Lower lobe of right lung (tissue), 2 donors: ENCODE measurements around the gene ACTL8. TPM values are rescaled to one million over a fixed set of nuclear protein-coding genes. Genes with fewer than 3 reads are reported as not detected.

ENCODE experiments used
- ATAC-seq, 2 donors: fragments of 200-7000 bp; cut with Tn5 transposase; one replicate each; pipeline ENCODE4 v1.9.1; 2020 to 2022; ENCODE audit warnings: mild to moderate bottlenecking in 2 of 2, moderate library complexity in 2 of 2
- DNase-seq: peaks from one replicate; pipeline ENCODE4 v3.0.0-alpha.2; 2020
- H3K27ac ChIP-seq: fragments of 200-600 bp; one replicate; pipeline ENCODE4 v1.8.0; 2022
- H3K27me3 ChIP-seq: fragments of 200-600 bp; one replicate; pipeline ENCODE4 v1.8.0; 2022; ENCODE audit warnings: low read depth
- H3K36me3 ChIP-seq: fragments of 200-600 bp; one replicate; pipeline ENCODE4 v1.8.0; 2022; ENCODE audit warnings: mild to moderate bottlenecking
- H3K4me1 ChIP-seq: fragments of 200-600 bp; one replicate; pipeline ENCODE4 v1.8.0; 2022
- H3K4me3 ChIP-seq: fragments of 200-600 bp; one replicate; pipeline ENCODE4 v1.8.0; 2022; ENCODE audit warnings: mild to moderate bottlenecking
- H3K9me3 ChIP-seq: fragments of 200-600 bp; one replicate; pipeline ENCODE4 v1.8.0; 2022
- intact Hi-C: fragments of 100-400 bp; cut with DNase I; formaldehyde crosslinking; loops from one replicate; pipeline ENCODE4 v1.11.0; 2022
- long read RNA-seq: library from polyadenylated mRNA; unstranded; transcript quantifications from one replicate; pipeline ENCODE4 v2.0.0, GENCODE V29; 2021
- total RNA-seq: library from RNA; stranded (reverse); fragmentation: NEBNext Ultra II Directional; extraction: Animal tissue kit (Norgen Biotek cat#: 25700); gene quantifications from one replicate; pipeline ENCODE4 v1.2.1, GENCODE V29; 2021
- TF ChIP-seq, protein P1 (sequence below): fragments of 200-600 bp; IDR thresholded peaks from one replicate; pipeline ENCODE4 v1.8.0; 2022; ENCODE audit warnings: antibody characterized with exemption, mild to moderate bottlenecking
- donor health status: DM: no; HTN: yes; CAD: no; lungs with severe emphysema.

ACTL8 gene, protein sequence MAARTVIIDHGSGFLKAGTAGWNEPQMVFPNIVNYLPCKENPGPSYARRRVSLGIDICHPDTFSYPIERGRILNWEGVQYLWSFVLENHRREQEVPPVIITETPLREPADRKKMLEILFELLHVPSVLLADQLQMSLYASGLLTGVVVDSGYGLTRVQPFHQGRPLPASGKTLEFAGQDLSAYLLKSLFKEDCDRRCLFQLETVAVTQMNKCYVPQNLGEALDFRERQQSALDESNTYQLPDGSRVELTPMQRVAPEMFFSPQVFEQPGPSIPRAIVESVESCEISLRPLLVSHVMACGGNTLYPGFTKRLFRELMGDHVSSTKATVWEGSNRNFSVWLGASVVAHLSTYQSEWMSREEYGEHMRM
- not detected for total RNA-seq
- long read RNA-seq: 0 reads

DNA sequence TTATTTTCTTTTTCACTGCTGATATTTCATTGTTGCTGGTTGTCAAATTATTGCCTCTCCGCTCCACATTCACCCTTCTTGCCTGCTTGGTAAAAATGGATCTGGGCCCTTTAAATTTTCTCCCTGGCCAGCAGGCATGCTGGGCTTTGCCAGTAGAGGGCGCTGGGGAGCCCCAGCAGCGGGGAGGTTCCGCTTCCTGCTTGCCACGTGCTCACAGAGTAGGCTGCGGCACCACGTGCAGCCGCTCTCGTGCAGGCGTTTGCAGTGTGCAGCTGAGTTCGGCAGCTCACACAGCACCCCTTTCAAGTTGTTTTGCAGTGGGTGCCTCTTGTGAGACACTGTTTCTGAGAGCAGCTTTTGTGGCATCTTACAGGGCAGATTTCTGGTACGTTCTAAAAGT lies at the start of gene ACTL8:
Gene ACTL8 (plus strand): TSS at position 214 of the 400 bp plus-strand sequence. CDS start 67,676 bp downstream, outside the sequence.
- ATAC-seq (no peak), DNase-seq (peak; percentile 24)
- Histone ChIP-seq H3K36me3 (no peaks in the 10 kb centered on the region), H3K9me3 (peaks cover 42% of the 10 kb centered on the region), H3K27ac (no peak within 1 kb of the TSS), H3K27me3 (no peaks in the 10 kb centered on the region), H3K4me3 (no peak within 1 kb of the TSS), H3K4me1 (no peaks in the 10 kb centered on the region)
- TF ChIP-seq, protein P1, sequence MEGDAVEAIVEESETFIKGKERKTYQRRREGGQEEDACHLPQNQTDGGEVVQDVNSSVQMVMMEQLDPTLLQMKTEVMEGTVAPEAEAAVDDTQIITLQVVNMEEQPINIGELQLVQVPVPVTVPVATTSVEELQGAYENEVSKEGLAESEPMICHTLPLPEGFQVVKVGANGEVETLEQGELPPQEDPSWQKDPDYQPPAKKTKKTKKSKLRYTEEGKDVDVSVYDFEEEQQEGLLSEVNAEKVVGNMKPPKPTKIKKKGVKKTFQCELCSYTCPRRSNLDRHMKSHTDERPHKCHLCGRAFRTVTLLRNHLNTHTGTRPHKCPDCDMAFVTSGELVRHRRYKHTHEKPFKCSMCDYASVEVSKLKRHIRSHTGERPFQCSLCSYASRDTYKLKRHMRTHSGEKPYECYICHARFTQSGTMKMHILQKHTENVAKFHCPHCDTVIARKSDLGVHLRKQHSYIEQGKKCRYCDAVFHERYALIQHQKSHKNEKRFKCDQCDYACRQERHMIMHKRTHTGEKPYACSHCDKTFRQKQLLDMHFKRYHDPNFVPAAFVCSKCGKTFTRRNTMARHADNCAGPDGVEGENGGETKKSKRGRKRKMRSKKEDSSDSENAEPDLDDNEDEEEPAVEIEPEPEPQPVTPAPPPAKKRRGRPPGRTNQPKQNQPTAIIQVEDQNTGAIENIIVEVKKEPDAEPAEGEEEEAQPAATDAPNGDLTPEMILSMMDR: peak; percentile 14
- intact Hi-C loops: no loop called here

DNA sequence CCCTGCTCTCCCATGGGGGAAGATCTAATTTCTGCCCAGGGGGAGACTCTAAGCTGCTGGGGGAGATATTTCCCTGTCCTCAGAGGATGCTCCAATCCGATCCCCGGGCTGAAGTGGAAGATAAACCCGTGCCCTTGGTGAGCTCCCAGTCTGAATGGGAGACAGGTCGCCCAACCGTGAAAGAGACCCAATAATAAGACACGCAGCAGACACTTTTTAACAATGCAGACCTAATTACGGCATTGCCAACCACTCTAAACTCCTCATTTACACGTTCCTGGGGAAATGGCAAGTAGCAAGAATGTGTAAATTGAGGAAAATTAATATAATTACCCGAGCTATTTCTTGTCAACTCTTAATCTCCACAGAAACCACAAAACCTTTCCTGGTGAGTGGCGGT lies 48.7 kb upstream of the ACTL8 start:
- no peaks in the 10 kb centered on the region for H3K9me3 ChIP-seq
- H3K27ac ChIP-seq: no peak overlapping the region
- ATAC-seq (no peak), DNase-seq (no peak)
- no peaks in the 10 kb centered on the region for H3K36me3 ChIP-seq
- no peaks in the 10 kb centered on the region for H3K27me3 ChIP-seq
- intact Hi-C loops: no loop called here
- H3K4me3 ChIP-seq: no peak overlapping the region
- TF ChIP-seq, protein P1: no peak
- H3K4me1 ChIP-seq: no peaks in the 10 kb centered on the region

DNA sequence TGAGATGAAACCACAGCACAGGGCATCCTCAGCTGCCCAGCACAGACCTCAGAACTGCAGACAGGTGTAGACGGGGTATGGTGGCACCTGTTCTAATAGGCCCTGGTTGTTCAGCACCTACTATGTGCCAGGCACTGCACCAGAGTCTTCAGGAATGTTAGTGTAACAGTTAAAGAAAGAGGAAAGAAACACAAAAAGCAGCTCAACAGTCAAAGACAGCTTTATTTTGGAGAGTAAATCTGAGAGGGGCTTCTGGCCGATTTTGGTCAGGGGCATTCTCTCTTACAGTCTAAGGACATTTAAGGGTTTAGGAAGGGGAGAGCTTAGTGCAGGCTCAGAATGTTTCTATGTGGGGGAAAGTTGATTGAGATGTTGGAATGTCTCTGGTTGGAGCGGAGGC lies 45.2 kb upstream of the ACTL8 start:
- ATAC-seq (no peak), DNase-seq (no peak)
- no peaks in the 10 kb centered on the region for H3K4me1 ChIP-seq
- TF ChIP-seq, protein P1: no peak
- no peak overlapping the region for H3K4me3 ChIP-seq
- intact Hi-C loops: no loop called here
- no peaks in the 10 kb centered on the region for H3K9me3 ChIP-seq
- no peaks in the 10 kb centered on the region for H3K27me3 ChIP-seq
- no peaks in the 10 kb centered on the region for H3K36me3 ChIP-seq
- no peak overlapping the region for H3K27ac ChIP-seq

GRCh38 chr1:17710889-17711576 lies 44.1 kb upstream of the ACTL8 start:
- no peak overlapping the region for H3K4me3 ChIP-seq
- no peaks in the 10 kb centered on the region for H3K9me3 ChIP-seq
- intact Hi-C loops: no loop called here
- H3K27me3 ChIP-seq: no peaks in the 10 kb centered on the region
- H3K36me3 ChIP-seq: no peaks in the 10 kb centered on the region
- no peak overlapping the region for H3K27ac ChIP-seq
- no peak for ATAC-seq
- no peak for DNase-seq
- TF ChIP-seq, protein P1: no peak
- H3K4me1 ChIP-seq: no peaks in the 10 kb centered on the region

- TF ChIP-seq, protein P1: no peak
Measured at GRCh38 chr1:17711577-17711910, 43.6 kb upstream of the ACTL8 start.

More at GRCh38 chr1:17711577-17711910, 43.6 kb upstream of the ACTL8 start:
- intact Hi-C loops: no loop called here
- Histone ChIP-seq H3K4me1 (no peaks in the 10 kb centered on the region), H3K4me3 (no peak overlapping the region), H3K9me3 (no peaks in the 10 kb centered on the region), H3K27ac (no peak overlapping the region), H3K36me3 (no peaks in the 10 kb centered on the region), H3K27me3 (no peaks in the 10 kb centered on the region)
- DNase-seq (no peak), ATAC-seq (no peak)
